ENCODE results near the gene ETFBKMT. TPM values are rescaled to one million over a fixed set of nuclear protein-coding genes. Genes with fewer than 3 reads are reported as not detected.

Gene ETFBKMT
- total RNA-seq, 4 donors from 2014 or later, result 1.4 to 3.2 (median 2.5) TPM

DNA sequence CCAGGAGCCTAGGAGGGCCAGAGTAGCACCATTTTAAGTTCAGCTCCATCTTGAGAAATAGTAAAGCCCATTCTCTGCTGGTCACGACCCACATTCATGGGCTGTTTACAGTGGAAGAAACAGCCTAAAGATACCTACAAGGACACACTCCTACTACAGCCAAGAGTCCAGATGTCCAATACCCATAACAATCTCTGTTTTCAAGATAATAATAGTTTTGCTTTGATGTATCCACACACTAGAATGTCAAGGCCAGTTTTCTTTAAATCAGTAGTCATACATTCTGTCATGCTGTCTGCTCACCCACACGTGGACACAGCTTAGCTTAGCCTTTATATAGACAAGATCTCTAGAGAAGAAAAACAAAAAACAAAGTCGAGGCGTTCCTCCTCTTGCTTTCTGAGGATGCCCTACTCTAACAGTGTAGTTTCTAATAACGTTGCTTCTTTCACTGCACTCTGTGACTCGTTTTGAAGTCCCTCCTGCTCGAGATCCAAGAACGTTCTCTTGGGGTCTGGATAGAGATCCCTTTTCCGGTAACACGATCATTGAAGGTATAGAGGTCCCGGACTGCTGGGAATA is 17.9 kb upstream of the ETFBKMT start:
- TF ChIP-seq, protein P1, sequence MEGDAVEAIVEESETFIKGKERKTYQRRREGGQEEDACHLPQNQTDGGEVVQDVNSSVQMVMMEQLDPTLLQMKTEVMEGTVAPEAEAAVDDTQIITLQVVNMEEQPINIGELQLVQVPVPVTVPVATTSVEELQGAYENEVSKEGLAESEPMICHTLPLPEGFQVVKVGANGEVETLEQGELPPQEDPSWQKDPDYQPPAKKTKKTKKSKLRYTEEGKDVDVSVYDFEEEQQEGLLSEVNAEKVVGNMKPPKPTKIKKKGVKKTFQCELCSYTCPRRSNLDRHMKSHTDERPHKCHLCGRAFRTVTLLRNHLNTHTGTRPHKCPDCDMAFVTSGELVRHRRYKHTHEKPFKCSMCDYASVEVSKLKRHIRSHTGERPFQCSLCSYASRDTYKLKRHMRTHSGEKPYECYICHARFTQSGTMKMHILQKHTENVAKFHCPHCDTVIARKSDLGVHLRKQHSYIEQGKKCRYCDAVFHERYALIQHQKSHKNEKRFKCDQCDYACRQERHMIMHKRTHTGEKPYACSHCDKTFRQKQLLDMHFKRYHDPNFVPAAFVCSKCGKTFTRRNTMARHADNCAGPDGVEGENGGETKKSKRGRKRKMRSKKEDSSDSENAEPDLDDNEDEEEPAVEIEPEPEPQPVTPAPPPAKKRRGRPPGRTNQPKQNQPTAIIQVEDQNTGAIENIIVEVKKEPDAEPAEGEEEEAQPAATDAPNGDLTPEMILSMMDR (IDR thresholded peaks at IDR 0.05), result no peak
- DNase-seq (ENCODE audit: low spot score), result no peak
- no peak for ATAC-seq (ENCODE audit: low FRiP score)

DNA sequence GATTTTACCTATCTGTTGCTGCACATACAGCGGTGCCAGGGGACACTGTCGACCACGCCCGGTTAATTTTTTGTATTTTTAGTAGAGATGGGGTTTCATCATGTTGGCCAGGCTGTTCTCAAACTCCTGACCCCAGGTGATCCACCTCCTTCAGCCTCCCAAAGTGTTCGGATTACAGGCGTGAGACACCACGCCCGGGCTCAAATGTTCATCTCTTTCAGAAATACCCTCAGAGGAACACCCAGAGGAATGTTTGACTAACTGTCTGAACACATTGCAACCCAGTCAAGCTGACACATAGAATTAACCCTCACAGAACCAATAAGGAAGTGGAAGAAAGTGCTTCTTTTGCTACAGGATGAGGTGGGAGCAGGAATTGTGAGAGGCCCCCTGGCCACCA is 15.0 kb upstream of the ETFBKMT start:
- ATAC-seq (ENCODE audit: low FRiP score) (no peak), DNase-seq (ENCODE audit: low spot score) (no peak)
- TF ChIP-seq, protein P1 (IDR thresholded peaks at IDR 0.05), result no peak

DNA sequence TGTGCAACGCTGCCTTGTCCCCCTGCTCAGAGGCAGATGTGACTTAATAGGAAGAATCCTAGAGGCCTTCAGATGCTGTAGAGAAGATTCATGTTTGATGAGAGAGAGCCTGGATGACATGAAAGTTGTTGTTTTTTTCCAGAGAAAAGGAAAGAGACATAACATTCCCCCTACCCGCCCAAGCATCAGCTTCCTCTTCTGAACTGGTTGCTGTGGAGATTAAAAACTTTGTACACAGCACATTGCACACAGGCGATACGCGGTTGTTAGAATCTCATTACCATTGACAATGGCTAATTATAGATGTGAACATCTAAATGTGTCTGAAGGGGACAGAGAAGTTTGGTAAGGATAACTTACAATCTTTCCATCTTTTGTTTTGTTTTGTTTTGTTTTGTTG is 13.6 kb upstream of the ETFBKMT start:
- ATAC-seq (ENCODE audit: low FRiP score) (no peak), DNase-seq (ENCODE audit: low spot score) (no peak)
- TF ChIP-seq, protein P1 (IDR thresholded peaks at IDR 0.05), result no peak

DNA sequence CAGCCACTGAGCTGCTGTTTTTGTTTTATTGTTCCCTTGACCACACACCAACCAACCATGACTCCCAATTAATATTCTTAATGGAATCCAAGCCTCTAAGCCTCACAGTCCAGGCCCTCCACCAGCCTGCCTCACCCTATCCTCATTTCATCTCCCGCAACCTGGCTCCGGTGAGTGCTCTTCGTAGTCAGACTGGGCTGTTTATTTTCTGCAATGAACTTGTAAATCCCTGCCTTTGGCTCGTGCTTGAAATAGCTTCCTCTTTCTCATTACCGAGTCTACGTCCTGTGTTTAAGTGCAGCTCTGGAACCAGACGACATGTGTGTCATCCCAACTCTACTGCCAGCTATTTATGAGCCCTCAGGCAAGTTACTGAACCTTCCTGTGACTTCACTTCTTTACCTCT is 12.4 kb upstream of the ETFBKMT start:
- DNase-seq (ENCODE audit: low spot score), result no peak
- TF ChIP-seq, protein P1 (IDR thresholded peaks at IDR 0.05), result no peak
- ATAC-seq (ENCODE audit: low FRiP score), result no peak

DNA sequence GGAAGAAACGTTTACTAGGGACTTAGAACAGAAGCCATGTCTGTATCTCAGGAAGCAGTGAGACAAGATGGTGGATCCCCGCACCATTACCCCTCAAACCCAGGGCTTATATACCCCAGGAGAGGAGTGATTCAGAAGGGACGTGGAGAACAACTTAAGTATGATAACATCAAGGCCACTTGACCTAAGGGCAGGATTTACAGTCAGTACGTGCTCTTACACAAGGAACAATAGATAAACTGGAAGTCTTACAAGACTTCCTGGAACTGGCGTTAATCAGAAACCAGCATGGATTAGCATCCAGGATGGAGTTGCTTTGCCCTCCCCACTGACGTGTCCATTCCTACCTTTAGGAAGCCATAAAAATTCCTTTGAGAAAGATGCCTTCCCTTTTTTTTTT is 8.6 kb upstream of the ETFBKMT start:
- no peak for ATAC-seq (ENCODE audit: low FRiP score)
- no peak for DNase-seq (ENCODE audit: low spot score)
- TF ChIP-seq, protein P1 (IDR thresholded peaks at IDR 0.05), result no peak

DNA sequence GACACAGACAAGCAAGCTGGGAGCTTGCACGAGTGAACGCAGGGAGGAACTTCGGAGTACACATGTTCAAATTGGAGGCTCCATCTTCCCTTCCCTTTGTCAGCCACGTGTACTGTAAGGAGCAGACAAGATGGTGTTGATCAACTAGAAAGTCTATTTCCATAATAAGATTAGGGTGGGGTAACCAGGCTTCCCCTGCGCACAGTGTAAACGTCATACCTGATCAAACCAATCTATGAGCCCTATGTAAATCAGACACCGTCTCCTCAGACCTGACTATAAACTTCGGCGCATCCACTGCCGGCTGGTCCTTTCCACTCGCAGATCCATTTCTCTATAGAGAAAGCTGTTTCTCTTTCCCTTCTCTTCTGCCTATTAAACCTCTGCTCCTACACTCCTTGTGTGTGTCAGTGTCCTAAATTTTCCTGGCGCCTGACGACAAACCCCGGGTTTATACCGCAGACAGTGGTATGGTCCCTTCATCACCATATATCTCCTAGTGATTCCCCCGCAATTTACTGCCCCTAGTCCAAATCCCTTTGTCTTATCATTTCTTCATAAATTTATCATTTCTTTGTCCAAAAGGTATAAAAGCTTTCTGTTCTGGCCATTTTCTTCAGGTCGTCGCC is 7.5 kb upstream of the ETFBKMT start:
- no peak for DNase-seq (ENCODE audit: low spot score)
- no peak for ATAC-seq (ENCODE audit: low FRiP score)
- TF ChIP-seq, protein P1 (IDR thresholded peaks at IDR 0.05), result no peak

DNA sequence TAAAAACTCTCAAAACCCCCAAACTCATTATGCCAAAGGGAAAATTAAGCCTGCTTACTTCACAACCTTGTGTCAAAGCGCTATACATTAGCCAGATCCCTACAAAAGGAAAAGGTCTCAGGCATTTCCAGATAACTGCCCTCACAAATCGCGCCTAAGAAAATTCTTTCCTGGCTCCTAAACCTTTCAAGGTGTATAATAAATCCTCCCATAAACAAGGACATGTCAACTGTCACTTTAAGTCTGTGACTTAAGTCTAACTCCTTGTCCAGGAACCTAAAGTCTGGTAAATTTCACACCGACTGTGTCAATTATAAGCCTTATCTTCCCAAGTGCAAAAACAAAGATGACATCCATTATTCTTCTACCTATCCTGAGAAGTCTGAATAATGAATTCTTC is 4.3 kb upstream of the ETFBKMT start:
- TF ChIP-seq, protein P1 (IDR thresholded peaks at IDR 0.05), result no peak
- ATAC-seq (ENCODE audit: low FRiP score), result no peak

More for the DNA sequence above, 4.3 kb upstream of the ETFBKMT start:
- DNase-seq (ENCODE audit: low spot score), result no peak

Measured in omental fat pad (tissue), 4 donors.